ENCODE data around the gene POMGNT2.

Gene POMGNT2

GRCh38 chr3:43062040-43062563 lies 43.8 kb downstream of the POMGNT2 start:
- H3K27ac ChIP-seq (replicated peaks), result no peak overlapping the region
- TF ChIP-seq GABPA (IDR thresholded peaks at IDR 0.05; ENCODE audit: low read depth), result no peak
- TF ChIP-seq CTCF (IDR thresholded peaks at IDR 0.05; ENCODE audit: insufficient read depth, low read length), result no peak
- TF ChIP-seq SPI1 (IDR thresholded peaks at IDR 0.05; ENCODE audit: borderline replicate concordance, low read depth), result no peak
- TF ChIP-seq REST (IDR thresholded peaks at IDR 0.05; ENCODE audit: insufficient replicate concordance, low read depth), result no peak
- no peak for TF ChIP-seq POLR2AphosphoS5 (IDR thresholded peaks at IDR 0.05; ENCODE audit: low read depth)
- no peak for DNase-seq (ENCODE audit: low read depth in 1 of 2, low spot score in 1 of 2)

GRCh38 chr3:43061101-43061895 lies 44.6 kb downstream of the POMGNT2 start:
- TF ChIP-seq SPI1 (IDR thresholded peaks at IDR 0.05; ENCODE audit: borderline replicate concordance, low read depth) (no peak), CTCF (IDR thresholded peaks at IDR 0.05; ENCODE audit: insufficient read depth, low read length) (no peak), GABPA (IDR thresholded peaks at IDR 0.05; ENCODE audit: low read depth) (no peak), POLR2AphosphoS5 (IDR thresholded peaks at IDR 0.05; ENCODE audit: low read depth) (no peak), REST (IDR thresholded peaks at IDR 0.05; ENCODE audit: insufficient replicate concordance, low read depth) (no peak)
- Histone ChIP-seq H3K27ac (replicated peaks) (no peak overlapping the region), H3K27me3 (ENCODE audit: insufficient read depth, poor library complexity, severe bottlenecking) (no peaks in the 10 kb centered on the region), H3K4me3 (replicated peaks; ENCODE audit: insufficient read depth, low read length) (no peak overlapping the region)
- DNase-seq (ENCODE audit: low read depth in 1 of 2, low spot score in 1 of 2), result no peak

More at GRCh38 chr3:43062040-43062563, 43.8 kb downstream of the POMGNT2 start:
- no peaks in the 10 kb centered on the region for H3K27me3 ChIP-seq (ENCODE audit: insufficient read depth, poor library complexity, severe bottlenecking)
- H3K4me3 ChIP-seq (replicated peaks; ENCODE audit: insufficient read depth, low read length), result no peak overlapping the region

GRCh38 chr3:43059456-43059855 lies 46.4 kb downstream of the POMGNT2 start:
- no peak overlapping the region for H3K27ac ChIP-seq (replicated peaks)
- H3K27me3 ChIP-seq (ENCODE audit: insufficient read depth, poor library complexity, severe bottlenecking), result no peaks in the 10 kb centered on the region
- TF ChIP-seq CTCF (IDR thresholded peaks at IDR 0.05; ENCODE audit: insufficient read depth, low read length) (no peak), REST (IDR thresholded peaks at IDR 0.05; ENCODE audit: insufficient replicate concordance, low read depth) (no peak), POLR2AphosphoS5 (IDR thresholded peaks at IDR 0.05; ENCODE audit: low read depth) (no peak), GABPA (IDR thresholded peaks at IDR 0.05; ENCODE audit: low read depth) (no peak), SPI1 (IDR thresholded peaks at IDR 0.05; ENCODE audit: borderline replicate concordance, low read depth) (no peak)
- DNase-seq (ENCODE audit: low read depth in 1 of 2, low spot score in 1 of 2), result no peak
- no peak overlapping the region for H3K4me3 ChIP-seq (replicated peaks; ENCODE audit: insufficient read depth, low read length)
